OCI-LY1 (cell line): ENCODE results near the gene LDAF1.

Source experiments
- EZH2 ChIP-seq: fragments of 200-600 bp; sonication (generic), shearing (Covaris generic); IDR thresholded peaks from 2 replicates; pipeline ENCODE4 v1.8.0; 2017; ENCODE audit warnings: borderline replicate concordance, mixed run types, mild to moderate bottlenecking, antibody characterized with exemption, low read length, moderate library complexity, mixed read lengths
- TF ChIP-seq, protein P1 (sequence below): fragments of 200-600 bp; sonication (generic), shearing (Covaris generic); IDR thresholded peaks from 2 replicates; pipeline ENCODE4 v1.5.1; 2017; ENCODE audit warnings: mild to moderate bottlenecking, antibody characterized with exemption, low read length, moderate library complexity, mixed read lengths

DNA sequence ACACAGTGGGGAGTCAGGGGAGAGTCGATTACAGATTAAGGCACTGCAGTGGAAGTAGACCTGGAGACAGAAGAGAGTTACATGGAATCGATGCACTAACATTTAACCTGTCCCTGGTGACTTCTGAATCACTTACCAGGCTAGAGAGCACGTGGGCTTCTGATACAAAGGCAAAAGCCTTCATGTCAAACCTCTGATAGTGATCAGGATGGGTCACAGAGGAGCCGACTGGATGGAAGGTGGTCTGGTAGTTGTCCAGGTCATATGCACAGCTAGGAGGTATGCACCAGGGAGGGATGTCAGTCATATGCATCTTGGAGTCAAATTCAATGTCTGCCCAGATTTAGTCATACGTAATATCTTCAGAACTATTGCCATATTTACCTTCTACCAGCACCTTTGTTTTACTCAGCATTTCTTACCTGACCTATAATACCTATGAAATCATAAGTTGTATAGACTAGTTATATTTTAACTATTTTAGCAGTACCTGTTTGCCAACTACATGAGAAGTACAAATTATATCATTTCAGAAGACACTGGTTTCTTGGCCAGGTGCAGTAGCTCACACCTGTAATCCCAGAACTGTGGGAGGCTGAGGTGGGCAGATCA is 41.2 kb downstream of the LDAF1 start:
- TF ChIP-seq, protein P1, sequence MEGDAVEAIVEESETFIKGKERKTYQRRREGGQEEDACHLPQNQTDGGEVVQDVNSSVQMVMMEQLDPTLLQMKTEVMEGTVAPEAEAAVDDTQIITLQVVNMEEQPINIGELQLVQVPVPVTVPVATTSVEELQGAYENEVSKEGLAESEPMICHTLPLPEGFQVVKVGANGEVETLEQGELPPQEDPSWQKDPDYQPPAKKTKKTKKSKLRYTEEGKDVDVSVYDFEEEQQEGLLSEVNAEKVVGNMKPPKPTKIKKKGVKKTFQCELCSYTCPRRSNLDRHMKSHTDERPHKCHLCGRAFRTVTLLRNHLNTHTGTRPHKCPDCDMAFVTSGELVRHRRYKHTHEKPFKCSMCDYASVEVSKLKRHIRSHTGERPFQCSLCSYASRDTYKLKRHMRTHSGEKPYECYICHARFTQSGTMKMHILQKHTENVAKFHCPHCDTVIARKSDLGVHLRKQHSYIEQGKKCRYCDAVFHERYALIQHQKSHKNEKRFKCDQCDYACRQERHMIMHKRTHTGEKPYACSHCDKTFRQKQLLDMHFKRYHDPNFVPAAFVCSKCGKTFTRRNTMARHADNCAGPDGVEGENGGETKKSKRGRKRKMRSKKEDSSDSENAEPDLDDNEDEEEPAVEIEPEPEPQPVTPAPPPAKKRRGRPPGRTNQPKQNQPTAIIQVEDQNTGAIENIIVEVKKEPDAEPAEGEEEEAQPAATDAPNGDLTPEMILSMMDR, result no peak
- no peak for TF ChIP-seq EZH2
